ENCODE data around the gene TAF3.
"Not testable (repeated sequence)": the region's sequence is repeated elsewhere in the genome, so short reads cannot be mapped to it uniquely, and the experiment has no call there.

TAF3 gene

DNA sequence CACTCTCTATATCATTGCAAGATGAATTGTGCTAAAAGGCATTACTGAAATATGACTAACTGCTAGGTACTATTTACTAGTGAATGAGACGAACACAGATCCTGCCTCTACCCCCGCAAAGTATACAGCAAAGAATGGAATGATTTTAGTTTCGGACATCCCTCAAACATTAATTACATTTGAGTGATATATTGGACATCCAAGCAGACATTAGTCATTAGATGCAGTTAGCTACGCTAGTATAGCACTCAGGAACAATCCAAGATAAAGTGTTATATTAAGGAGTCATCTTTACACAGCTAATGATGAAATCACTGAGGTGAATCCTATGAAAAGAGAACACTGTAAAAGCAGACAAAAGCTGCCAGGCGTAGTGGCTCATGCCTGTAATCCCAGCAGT is 7.3 kb upstream of the TAF3 start:
- in situ Hi-C loops (cut with HindIII; ENCODE audit: low sequenced_read_pairs) = no loop called here

DNA sequence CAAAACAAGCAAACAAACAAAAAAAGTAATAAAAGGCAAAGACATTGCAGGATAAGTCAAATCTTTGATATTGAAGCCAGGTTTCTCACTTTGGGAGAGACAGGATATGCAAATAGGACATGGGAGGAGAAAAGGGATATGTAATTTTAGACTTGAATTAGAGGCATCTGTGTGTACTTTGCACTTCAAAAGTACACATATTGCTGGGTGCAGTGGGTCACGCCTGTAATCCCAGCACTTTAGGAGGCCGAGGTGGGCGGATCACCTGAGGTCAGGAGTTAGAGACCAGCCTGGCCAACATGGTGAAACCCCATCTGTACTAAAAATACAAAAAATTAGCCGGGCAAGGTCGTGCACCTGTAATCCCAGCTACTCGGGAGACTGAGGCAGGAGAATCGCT is 6.6 kb upstream of the TAF3 start:
- in situ Hi-C loops (cut with HindIII; ENCODE audit: low sequenced_read_pairs) = not testable (repeated sequence)

DNA sequence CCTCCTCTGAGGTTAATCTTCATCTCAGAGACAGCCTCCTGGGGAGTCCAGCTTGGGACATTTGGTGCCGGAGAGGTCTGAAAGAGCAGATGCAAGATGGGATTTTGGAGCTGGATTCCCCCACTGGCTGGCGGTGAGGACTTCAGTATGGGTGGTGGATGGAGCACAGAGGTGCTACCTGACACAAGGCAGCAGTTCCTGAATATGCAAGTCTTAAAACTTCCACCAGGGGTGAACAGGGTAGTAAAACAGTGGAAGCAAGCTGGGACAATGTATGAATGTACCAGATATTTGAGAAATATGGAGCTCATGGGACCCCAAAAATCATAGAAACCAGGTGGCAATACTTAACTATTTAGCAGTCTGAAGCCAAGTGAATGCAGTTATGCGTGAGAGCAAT is 4.8 kb upstream of the TAF3 start:
- in situ Hi-C loops (cut with HindIII; ENCODE audit: low sequenced_read_pairs) = no loop called here

DNA sequence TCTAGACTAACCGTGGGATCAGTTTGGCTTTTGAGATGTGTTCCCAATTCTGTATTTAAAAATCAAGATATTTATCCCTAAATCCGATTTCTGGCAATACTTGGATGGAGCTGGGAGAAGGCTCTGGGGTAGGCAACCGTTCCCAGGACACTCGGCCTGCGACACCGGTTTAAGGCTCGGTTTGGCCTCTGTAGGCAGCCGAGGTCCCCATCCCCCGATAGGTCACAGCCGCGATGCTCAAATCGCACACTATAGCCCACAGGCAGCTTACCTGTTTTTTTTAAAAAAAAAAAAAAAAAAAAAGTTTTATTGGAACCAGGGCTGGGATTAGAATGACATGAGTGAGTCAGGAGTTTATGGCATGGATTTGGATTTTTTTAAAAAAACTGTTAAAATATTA is 729 bp upstream of the TAF3 start:
- in situ Hi-C loops (cut with HindIII; ENCODE audit: low sequenced_read_pairs) = no loop called here

DNA sequence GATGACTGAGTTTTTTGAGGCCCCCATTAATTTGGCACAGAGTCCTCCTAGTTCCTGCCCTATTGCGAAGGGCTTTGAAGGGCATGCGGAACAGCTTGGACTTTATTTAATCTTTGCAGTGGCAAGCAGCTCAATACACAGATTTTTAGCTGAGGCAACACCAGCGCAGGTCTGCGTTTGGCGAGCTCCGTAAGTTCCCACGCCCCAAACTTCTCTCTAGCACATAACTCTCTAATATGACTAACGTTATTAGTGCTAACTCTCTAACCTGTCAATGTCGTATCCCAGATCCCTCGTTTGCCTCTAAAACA is 366 bp upstream of the TAF3 start:
- in situ Hi-C loops (cut with HindIII; ENCODE audit: low sequenced_read_pairs) = no loop called here

DNA sequence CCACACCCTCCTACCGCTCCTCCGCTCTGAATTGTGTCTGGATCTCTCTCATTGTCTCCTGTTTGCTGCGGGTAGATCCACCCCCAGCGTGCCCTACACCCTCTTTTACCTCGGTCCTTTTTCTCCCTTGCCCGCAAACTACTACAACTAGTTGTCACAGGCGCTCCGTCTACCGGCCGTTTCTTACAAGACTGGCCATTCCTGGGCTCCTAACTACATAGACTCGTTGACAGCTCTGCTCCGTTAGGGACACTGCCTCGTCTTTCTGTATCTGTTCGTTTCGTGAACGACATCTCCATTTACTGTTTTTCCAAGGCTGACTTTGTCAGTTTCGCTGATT is 786 bp downstream of the TAF3 start:
- in situ Hi-C loops (cut with HindIII; ENCODE audit: low sequenced_read_pairs) = no loop called here

DNA sequence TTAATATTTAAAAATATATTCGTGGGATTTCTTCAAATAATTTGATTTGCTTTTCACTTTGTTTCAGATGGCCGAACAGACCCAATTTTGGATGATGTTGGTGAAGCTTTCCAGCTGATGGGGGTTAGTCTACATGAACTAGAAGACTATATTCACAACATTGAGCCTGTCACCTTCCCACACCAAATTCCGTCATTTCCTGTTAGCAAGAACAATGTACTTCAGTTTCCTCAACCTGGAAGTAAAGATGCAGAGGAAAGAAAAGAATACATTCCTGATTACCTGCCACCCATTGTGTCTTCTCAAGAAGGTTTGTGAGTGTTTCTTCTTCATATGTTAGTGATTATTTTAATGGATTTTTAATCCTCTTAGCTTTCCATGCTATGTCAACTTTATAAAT is 5.9 kb downstream of the TAF3 start:
- in situ Hi-C loops (cut with HindIII; ENCODE audit: low sequenced_read_pairs) = no loop called here

DNA sequence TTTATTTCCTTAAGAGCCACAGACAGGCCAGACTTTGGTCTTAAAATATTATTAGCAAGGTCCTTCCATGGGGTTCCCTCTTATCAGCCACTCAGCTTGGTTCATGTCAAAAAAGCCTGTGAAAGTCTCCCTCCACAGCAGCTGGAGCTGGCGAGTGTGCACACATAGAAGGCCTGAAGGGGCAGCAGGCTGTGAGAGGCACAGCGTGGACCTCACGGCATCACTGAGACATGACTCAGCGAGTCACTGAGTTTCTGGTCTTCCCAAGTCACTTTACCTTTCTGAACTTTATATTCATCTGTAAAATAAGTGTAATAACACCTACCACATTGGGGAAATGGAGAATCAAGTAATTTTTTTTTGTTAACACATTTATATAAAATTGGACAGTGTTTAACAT is 8.7 kb downstream of the TAF3 start:
- in situ Hi-C loops (cut with HindIII; ENCODE audit: low sequenced_read_pairs) = no loop called here

DNA sequence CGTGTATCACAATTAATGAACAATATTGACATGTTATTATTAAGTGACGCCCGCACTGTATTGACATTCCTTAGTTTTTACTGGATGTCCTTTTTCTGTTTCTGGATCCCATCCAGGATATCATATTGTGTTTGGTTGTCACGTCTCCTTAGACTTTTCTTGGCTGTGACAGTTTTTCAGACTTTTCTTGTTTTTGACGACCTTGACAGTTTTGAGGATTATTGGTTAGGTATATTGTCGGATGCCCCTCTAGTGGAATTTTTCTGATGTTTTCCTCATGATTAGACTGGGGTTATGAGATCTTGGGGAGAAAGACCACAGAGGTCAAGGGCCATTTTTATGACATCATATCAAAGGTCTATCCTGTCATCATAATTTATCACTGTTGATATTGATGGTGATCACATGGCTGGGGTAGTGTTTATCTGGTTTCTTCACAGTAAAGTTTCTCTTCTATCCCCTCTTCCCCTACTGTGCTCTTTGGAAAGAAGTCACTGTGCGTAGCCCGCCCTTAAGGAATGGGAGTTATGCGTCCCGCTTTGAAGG is 11.1 kb downstream of the TAF3 start:
- in situ Hi-C loops (cut with HindIII; ENCODE audit: low sequenced_read_pairs) = no loop called here

DNA sequence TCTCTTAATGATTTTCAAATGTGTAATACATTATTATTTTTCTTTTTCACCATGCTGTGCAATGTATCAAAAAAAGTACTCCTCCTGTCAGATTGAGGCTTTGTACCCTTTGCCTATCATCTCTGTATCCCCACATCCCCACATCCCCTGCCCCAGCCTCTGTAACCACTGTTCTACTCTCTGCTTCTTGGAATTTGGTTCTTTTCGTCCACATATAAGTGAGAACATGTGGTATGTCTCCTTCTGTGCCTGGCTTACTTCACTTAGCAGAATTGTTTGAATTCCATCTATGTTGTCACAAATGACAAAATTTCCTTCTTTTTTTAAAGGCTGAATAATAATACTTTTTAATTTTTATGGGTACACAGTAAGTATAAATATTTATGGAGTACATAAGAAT is 13.8 kb downstream of the TAF3 start:
- in situ Hi-C loops (cut with HindIII; ENCODE audit: low sequenced_read_pairs) = no loop called here

DNA sequence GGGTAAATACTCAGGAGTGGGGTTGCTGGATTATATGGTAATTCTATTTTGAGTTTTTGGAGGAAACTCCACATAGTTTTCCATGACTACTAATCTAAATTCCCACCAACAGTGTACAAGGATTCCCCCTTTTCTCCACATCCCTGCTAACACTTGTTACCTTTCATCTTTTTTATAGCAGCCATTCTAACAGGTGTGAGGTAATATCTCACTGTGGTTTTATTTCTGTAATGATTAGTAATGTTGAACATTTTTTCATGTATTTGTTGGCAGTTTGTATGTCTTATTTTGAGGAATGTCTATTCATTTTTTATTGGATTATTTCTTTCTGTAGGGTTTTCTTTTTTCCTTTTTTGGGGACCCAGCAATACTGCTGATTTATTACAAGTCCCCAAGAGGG is 14.9 kb downstream of the TAF3 start:
- in situ Hi-C loops (cut with HindIII; ENCODE audit: low sequenced_read_pairs) = no loop called here

DNA sequence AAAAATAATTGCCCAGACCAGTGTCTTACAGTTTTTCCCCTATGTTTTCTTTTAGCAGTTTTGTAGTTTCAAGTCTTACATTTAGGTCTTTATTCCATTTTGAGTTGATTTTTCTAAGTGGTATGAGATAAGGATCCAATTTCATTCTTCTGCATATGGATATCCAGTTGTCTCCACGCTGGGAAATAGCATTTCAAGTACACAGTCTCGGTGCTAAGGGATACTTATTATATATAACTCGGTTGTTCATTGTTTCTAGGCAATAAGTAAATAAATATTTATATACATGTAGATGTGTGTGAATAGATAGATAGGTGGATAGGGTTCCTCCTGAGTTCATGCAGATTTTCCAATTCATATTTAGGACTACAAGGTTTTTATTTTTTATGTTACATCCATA is 16.0 kb downstream of the TAF3 start:
- in situ Hi-C loops (cut with HindIII; ENCODE audit: low sequenced_read_pairs) = no loop called here

DNA sequence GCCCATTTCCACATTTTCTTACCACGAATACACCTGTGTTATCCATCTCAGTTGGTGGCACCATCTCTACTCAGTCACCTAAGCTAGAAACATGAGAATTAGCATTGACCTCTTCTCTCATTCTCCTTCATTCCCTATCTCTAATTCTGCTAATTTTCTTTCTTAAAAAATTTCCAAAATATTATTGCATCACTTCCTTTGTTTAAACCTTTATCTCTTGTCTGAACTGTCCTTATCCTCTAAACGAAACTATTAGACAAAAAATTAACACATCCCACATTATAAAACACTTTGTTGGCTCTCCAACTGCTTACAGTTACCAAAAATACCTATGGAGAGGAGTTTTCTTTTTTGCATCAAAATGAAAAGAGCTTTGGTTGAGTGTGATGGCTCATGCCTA is 18.3 kb downstream of the TAF3 start:
- in situ Hi-C loops (cut with HindIII; ENCODE audit: low sequenced_read_pairs) = no loop called here

DNA sequence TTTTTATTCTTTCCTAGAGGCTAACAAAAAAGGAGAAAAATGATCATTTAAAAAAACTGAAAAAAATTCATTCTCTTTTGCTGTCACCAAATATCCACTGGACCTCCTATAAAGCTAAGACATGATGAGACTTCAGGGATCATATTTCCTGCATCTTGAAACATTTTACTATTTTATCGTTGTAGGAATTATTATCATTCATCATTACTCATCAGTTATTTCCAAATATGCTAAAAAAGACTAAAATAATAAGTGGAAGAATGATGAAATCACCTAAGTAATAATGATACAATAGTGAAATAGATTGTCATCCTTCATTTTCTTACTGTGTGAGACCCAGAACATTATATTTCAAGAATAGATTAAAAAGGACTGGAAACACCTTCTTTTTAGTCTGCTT is 28.3 kb downstream of the TAF3 start:
- in situ Hi-C loops (cut with HindIII; ENCODE audit: low sequenced_read_pairs) = no loop called here

DNA sequence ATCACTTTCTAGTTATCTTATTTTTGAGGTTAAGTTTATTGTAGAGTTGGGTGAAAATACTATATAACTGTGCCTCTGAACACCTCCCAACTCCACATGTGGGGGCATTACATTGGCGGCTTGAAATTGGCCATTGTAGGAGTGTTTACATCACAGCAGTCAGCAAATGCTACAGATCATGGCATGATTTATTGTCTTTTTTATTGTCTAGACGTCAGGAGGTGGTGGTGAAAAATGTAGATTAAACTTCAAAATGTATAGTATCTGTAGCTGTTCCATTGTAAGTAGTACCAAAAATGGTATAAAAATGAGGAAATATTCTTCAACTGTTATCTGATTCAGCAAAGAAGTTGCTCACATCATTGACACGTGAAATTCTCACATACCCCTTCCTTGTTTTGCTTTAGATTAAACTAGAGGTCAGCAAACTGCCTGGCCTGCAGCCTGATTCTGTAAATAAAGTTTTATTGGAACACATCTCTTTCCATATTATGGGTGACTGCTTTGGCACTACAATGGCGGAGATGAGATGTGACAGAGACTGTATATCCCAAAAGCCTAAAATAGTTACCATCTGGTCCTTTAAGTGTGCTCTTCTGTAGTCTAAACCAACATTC is 35.0 kb downstream of the TAF3 start:
- in situ Hi-C loops (cut with HindIII; ENCODE audit: low sequenced_read_pairs) = no loop called here

DNA sequence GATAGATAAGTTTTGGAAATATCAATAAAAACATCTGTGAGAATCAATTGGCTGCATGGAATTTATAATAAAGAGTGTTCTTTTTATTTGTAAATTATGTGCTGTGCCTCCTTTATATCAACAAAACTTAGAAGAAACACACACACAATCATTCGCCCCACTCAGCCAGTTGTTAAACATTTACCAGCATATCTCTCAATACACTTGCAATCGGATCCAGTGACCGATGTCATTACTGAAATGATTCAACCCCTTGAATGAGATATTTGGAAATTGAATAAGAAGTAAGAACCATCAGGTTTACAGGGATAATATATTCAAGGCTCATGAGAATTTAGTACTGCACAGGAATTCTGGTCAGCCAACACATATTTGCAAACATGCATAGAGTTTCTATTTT is 35.6 kb downstream of the TAF3 start:
- in situ Hi-C loops (cut with HindIII; ENCODE audit: low sequenced_read_pairs) = no loop called here

DNA sequence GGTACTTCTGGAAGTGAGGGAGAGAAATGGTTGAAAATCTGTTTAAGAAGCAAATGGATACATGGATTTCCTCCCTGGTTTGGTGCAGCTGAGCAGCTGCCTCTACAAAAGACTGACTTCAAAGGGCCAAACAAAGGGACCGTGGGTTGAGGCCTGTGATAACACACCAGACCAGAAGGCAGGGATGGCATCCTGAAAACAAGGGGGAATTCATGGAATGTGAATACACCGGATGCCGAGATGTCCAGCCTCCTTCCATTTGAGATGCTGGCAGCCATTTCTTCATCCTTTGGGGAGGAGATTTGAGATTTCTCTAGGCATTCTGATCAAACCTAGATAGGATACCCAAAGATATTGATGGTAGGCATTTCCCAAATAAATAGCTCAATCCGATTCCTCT is 36.9 kb downstream of the TAF3 start:
- in situ Hi-C loops (cut with HindIII; ENCODE audit: low sequenced_read_pairs) = no loop called here

DNA sequence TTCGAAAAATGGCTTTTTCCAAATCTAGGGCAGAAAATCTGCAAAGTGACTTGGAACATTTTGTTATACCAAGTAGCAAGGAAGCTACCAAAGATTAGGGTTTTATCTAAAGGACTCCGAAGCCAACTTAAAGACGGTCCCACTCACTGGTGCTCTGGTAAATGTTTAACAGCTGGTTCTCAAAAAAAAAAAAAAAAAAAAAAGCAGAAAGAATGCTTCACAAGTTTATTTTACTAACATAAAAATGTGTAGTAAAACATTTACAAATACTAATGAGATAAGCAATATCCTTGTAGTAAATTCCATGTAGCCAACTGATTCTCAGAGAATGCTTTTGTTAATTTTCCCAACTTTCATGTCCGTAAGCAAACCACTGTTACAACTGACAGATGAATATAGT is 38.4 kb downstream of the TAF3 start:
- in situ Hi-C loops (cut with HindIII; ENCODE audit: low sequenced_read_pairs) = no loop called here

DNA sequence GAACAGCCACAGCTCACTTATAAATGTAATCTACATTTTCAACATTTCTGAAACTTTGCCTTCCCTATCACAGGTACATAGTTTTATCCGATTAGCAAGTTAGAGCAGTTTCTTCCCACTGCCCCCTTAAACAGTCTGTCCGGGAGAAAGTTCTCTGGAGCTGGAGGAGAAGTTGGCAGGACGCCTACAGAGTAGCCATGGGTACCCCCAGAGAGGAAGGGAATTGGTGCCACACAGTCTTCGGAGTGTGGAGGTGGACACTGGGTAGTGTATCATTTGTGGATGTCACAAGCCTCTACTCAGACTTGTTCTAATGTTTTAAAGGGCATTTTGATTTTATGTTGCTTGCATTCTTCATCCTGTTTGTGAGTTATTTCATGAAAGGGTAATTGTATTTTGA is 39.0 kb downstream of the TAF3 start:
- in situ Hi-C loops (cut with HindIII; ENCODE audit: low sequenced_read_pairs) = no loop called here

DNA sequence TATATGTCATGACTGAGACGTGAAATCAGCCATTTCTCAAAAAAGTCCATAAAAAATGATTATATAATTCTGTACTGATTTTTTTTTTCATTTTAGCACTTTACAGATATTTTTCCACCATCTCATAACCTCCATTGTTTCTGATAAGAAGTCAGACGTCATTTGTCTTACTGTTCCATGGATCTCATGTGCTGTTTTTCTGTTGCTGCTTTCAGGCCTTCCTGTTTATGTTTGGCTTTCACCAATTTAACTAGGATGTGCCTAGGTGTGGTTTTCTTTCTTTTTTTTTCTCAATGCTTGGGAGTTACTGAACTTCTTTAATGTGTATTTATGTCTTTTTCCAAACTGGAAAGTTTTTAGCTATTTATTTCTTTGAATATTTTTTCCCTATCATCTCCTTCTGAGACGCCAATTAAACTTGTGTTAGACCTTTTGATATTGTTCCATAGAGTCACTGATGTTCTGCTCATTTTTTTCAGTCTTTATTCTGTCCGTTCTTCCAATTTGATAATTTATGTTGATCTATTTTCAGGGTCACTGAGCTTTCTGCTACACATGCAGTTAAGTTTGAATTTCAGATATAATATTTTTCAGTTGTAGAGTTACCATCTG is 43.3 kb downstream of the TAF3 start:
- in situ Hi-C loops (cut with HindIII; ENCODE audit: low sequenced_read_pairs) = no loop called here

DNA sequence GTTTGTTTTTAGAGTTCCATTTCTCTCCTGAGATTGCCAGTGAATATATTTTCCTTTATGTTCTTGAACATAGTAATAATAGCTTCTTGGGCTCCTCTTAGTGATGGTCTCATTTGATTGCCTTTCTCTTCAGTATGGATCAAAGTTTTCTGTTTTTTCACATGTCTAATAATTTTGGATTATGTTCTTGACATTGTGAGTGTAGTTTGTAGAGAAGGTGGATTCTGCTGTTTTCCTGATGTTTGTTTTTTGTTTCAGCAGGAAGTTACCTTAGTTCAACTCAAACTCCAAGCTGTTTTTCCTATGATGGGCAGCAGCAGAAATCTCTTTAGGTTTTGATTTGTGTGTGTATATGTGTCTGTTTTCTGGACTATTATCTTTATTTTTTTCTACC is 43.8 kb downstream of the TAF3 start:
- in situ Hi-C loops (cut with HindIII; ENCODE audit: low sequenced_read_pairs) = no loop called here

DNA sequence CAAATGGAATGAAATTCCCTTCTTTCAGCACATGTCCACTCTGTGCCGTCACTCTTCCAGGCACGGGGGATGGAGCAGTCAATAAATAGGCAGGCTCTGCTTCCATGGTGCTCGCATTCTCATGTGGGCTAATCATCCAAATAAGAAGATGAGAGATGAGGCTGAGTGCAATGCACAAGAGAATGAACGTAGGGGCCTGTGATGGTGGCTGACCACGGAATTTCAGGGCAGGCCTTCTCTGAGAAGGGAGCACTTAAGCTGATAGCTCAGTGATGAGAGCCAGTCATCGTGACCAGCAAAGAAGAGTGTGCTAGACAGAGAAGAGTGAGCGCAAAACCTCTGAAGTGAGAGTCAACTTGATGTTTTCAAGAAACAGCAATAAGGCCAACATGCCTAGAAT is 47.9 kb downstream of the TAF3 start:
- in situ Hi-C loops (cut with HindIII; ENCODE audit: low sequenced_read_pairs) = no loop called here

DNA sequence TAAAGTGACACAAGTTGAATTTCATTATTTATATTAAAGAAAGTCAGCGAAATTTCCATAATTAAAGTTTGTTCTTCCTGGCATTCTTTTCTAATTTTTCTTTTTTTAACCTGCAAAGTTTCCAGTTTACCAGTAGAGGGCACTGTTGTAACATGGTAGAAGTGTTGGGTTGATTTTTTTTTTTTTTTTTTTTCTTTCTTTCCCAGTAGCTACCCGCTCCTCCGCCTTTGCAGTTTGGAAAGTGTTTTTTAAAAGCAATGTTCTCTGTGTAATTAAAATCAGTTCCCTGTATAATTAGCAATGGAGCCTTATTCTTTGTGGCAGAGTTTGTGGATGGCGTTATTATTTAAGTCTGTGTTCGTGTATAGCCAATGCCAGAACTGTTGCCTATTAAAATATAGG is 53.7 kb downstream of the TAF3 start:
- in situ Hi-C loops (cut with HindIII; ENCODE audit: low sequenced_read_pairs) = no loop called here

Data from endothelial cell of hepatic sinusoid (primary cell).